ENCODE measurements around the gene PRH2.

DNA sequence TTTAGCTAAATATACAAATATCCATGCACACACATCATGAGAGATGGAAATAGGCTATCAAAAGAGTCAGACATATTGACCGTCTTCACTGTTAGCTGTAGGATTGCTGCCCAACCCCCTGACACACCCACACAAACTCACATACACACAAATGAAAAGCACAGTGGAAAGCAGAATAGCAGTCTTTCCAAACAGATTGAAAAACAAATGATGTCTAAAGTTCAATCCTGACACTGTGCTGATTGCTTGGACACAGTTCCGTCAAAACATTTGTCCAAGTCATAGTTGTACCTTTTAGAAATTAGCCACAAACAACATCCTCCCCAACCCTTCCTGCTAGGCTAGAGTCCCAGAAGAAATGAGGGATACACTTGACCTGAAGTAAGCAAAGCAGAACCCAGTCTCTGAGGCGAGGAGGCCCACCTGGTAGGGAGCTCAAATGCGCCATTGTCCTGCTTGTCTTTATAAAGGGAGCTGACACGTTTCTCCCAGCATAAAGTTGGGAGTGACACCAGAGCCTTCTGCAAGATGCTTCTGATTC, at the start of gene PRH2:
- TF ChIP-seq YY1 (IDR thresholded peaks at IDR 0.05; ENCODE audit: insufficient read depth, insufficient read length) (no peak), SUZ12 (IDR thresholded peaks at IDR 0.05; ENCODE audit: extremely low read depth, insufficient read depth, insufficient read length) (no peak)
